Panc1 (cell line): Measurements from ENCODE around the gene FBXO10. TPM values are rescaled to one million over a fixed set of nuclear protein-coding genes. Genes with fewer than 3 reads are reported as not detected.

ENCODE experiments used
- ATAC-seq: fragments of 200-7000 bp; cut with Tn5 transposase; 2 replicates; pipeline ENCODE4 v1.9.1; 2020; ENCODE audit warnings: mild to moderate bottlenecking, moderate library complexity
- BruUV-seq: library from RNA; stranded (reverse); fragments of 400-500 nt; replicated peaks from 2 replicates; lab custom pipeline; 2021; lab: Mats Ljungman, UMichigan
- CTCF ChIA-PET: fragments of 300-600 bp; sonication (Branson Sonifier 250); formaldehyde crosslinking; loops from one replicate; lab custom pipeline; 2022; ENCODE audit warnings: antibody characterized with exemption; lab: Charles Lee
- POLR2A ChIA-PET: fragments of 300-600 bp; sonication (Branson Sonifier 250); formaldehyde crosslinking; loops from one replicate; lab custom pipeline; 2022; ENCODE audit warnings: antibody characterized with exemption; lab: Charles Lee
- DNase-seq: peaks from one replicate; pipeline ENCODE4 v3.0.0-alpha.2; 2010; ENCODE audit warnings: low read depth, low spot score
- H3K27ac ChIP-seq: 2 replicates; pipeline ENCODE4 v1.5.1; 2011; ENCODE audit warnings: mild to moderate bottlenecking, low read length, inconsistent platforms
- H3K27me3 ChIP-seq: fragments of 200-500 bp; sonication (Bioruptor generic); 2 replicates; pipeline ENCODE4 v1.6.0; 2014; ENCODE audit warnings: low read length, inconsistent platforms; ENCODE audit not compliant: control insufficient read depth, insufficient read depth
- H3K36me3 ChIP-seq: fragments of 200-500 bp; sonication (Bioruptor generic); 2 replicates; pipeline ENCODE4 v1.5.1; 2014; ENCODE audit warnings: inconsistent platforms, mild to moderate bottlenecking, low read length, moderate library complexity; ENCODE audit not compliant: control insufficient read depth, insufficient read depth
- H3K4me1 ChIP-seq: 2 replicates; pipeline ENCODE4 v1.5.1; 2011; ENCODE audit warnings: inconsistent platforms, mild to moderate bottlenecking, low read length, moderate library complexity; ENCODE audit not compliant: control insufficient read depth, insufficient read depth
- H3K4me3 ChIP-seq, 2 experiments: 2 replicates each; pipeline ENCODE4 v1.5.1; 2011 to 2012; ENCODE audit warnings: low read depth in 2 of 2, low read length in 2 of 2, mild to moderate bottlenecking in 2 of 2, inconsistent platforms in 1 of 2, moderate library complexity in 1 of 2
- H3K9me3 ChIP-seq: fragments of 200-500 bp; sonication (Bioruptor generic); 2 replicates; pipeline ENCODE4 v1.5.1; 2014; ENCODE audit warnings: low read depth, mild to moderate bottlenecking, inconsistent platforms, low read length, moderate library complexity; ENCODE audit not compliant: control insufficient read depth, insufficient read depth
- CTCF ChIP-seq: fragments of 450-650 bp; IDR thresholded peaks from 2 replicates; pipeline ENCODE4 v1.5.1; 2017; ENCODE audit warnings: mild to moderate bottlenecking
- POLR2AphosphoS5 ChIP-seq: IDR thresholded peaks from 2 replicates; pipeline ENCODE4 v1.6.1; 2012; ENCODE audit warnings: mild to moderate bottlenecking, low read depth, low read length, moderate library complexity
- REST ChIP-seq, 2 experiments: IDR thresholded peaks; 2 replicates each; pipeline ENCODE4 v1.6.1; 2011 to 2012; ENCODE audit warnings: low read depth in 2 of 2, control low read depth in 1 of 2, low read length in 1 of 2, mild to moderate bottlenecking in 1 of 2, moderate library complexity in 1 of 2; ENCODE audit not compliant: insufficient read depth in 1 of 2
- SIN3A ChIP-seq: IDR thresholded peaks from 2 replicates; pipeline ENCODE4 v1.6.1; 2012; ENCODE audit warnings: low read depth, mild to moderate bottlenecking, low read length, moderate library complexity, borderline replicate concordance; ENCODE audit not compliant: insufficient read depth
- TCF7L2 ChIP-seq: IDR thresholded peaks from 2 replicates; pipeline ENCODE4 v1.6.1; 2011; ENCODE audit warnings: mild to moderate bottlenecking, low read depth, low read length, inconsistent platforms
- in situ Hi-C: cut with HindIII; loops from 2 replicates; pipeline ENCODE4 v1.10.0; 2016; ENCODE audit warnings: low sequenced_read_pairs, low pct_unique_long_range_greater_than_20kb
- intact Hi-C: fragments of 100-400 bp; cut with micrococcal nuclease; formaldehyde crosslinking; loops from one replicate; pipeline ENCODE4 v1.10.0; 2022; ENCODE audit not compliant: unreplicated experiment
- total RNA-seq: library from RNA; stranded (reverse); gene quantifications from one replicate; pipeline ENCODE4 v1.2.1, GENCODE V29; 2021; ENCODE audit not compliant: unreplicated experiment

The FBXO10 gene
- total RNA-seq, 1 experiment from 2014 or later: 39.8 TPM

DNA sequence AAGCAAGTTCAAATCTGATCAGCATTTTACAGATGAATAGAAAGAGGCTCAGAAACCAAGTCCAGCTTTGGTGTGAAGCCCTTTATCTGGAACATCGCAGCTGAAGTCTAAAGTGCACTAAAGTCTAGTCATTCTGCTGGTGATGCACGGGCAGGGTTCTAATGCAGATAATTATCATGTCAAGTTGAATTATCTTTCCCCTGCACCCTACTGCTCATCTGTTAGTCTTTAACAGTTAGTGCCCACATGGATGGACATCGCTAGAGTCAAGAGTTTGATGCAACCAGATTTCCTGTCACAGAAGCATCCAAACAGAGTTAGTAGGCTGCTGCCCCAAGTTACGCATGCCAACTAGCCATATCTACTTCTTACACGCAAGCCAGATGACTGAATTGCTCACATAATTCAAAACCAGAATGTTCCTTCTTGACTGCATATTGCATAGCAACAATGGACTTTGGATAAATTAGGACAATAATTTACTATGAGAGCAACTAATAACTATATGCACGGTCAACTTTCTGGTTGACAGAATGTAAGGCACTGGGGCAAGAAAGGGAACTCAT is 17.8 kb upstream of the FBXO10 start:
- in situ Hi-C loops: no loop called here
- Histone ChIP-seq H3K4me3 (peak overlapping the region; percentile 29 to 54), H3K27ac (0 out of 2 replicates have a peak overlapping the region, but pooled peaks have one; percentile 2), H3K27me3 (peaks cover 18% of the 10 kb centered on the region), H3K4me1 (peaks cover 26% of the 10 kb centered on the region), H3K36me3 (peaks cover 4% of the 10 kb centered on the region), H3K9me3 (no peaks in the 10 kb centered on the region)
- ATAC-seq (no peak), DNase-seq (no peak)
- intact Hi-C loops: loop anchor here (5.0 kb wide), 1 partner anchor 153 kb away; no protein-coding TSS in a partner anchor
- POLR2A ChIA-PET: no interaction called here
- no TSS peak for BruUV-seq
- TF ChIP-seq REST (IDR thresholded peaks at IDR 0.05; ENCODE audit: insufficient read depth in 1 of 2, low read depth in 2 of 2, low read length in 1 of 2): no peak
- no peak for TF ChIP-seq SIN3A
- no peak for TF ChIP-seq TCF7L2
- no peak for TF ChIP-seq CTCF
- TF ChIP-seq POLR2AphosphoS5: no peak
- CTCF ChIA-PET: interaction anchor here (0.6 to 0.7 kb wide), 3 partner anchors 52 to 1078 kb away, joined by 3 to 5 read pairs (median 3); no protein-coding TSS in a partner anchor

DNA sequence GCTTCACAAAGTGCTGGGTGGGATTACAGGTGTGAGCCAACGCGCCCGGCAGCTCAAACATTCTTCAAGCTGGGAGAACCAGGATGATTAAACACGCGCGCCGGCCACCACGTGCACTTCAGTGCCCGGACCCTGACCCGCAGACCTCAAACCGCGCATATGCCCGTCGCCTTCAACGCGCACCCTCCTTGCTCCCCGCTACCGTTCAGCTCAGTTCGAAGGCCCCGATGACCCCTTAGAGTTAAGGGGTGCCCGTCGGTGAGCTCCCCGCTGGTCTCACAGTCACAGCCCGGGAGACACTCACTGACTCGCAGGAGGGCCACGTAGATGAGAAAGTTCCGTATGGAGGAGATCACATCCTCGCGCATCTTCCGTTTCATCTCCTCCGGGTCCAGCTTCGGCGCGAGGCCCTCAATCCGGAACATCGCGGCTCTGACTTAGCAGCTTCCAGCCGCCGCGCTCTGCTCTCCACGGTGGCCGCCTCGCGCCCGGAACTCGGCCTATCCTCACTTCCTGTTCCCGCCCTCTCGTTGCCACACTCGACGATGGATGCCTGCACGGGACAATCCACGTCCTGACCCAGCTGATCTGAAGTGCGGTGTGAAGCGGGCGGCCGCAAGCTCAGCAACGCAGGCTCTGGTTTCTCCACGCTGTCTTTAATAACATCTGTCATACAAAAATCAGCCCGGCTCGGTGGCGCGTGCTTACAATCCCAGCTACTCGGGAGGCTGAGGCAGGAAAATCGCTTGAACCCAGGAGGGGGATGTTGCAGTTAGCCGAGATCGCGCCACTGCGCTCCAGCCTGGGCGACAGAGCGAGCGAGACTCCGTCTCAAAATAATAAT is 16.1 kb upstream of the FBXO10 start, which contains the start of gene TOMM5:
TSS of gene TOMM5 (minus strand) at position 490 of the 844 bp plus-strand sequence. CDS start at position 425, 65 bp downstream.
- TF ChIP-seq POLR2AphosphoS5: no peak
- TF ChIP-seq SIN3A: no peak
- no peak; the same call in 1 of the 2 replicates for TF ChIP-seq TCF7L2
- no peak for TF ChIP-seq CTCF
- no peak for TF ChIP-seq REST (IDR thresholded peaks at IDR 0.05; ENCODE audit: insufficient read depth in 1 of 2, low read depth in 2 of 2, low read length in 1 of 2)
- peak within 1 kb of the TSS; percentile 94 for H3K27ac ChIP-seq
- H3K27me3 ChIP-seq: peaks cover 17% of the 10 kb centered on the region
- H3K4me3 ChIP-seq: peak within 1 kb of the TSS; percentile 74 to 95
- in situ Hi-C loops: no loop called here
- peaks cover 26% of the 10 kb centered on the region for H3K4me1 ChIP-seq
- ATAC-seq: peak; percentile 97
- peak; percentile 92 for DNase-seq
- intact Hi-C loops: loop anchor here (5.0 kb wide), 1 partner anchor 155 kb away; no protein-coding TSS in a partner anchor
- no peaks in the 10 kb centered on the region for H3K9me3 ChIP-seq
- ChIA-PET CTCF (interaction anchor here (0.7 kb wide), 2 partner anchors 22 to 200 kb away, joined by 3 to 4 read pairs; no protein-coding TSS in a partner anchor), POLR2A (interaction anchor here (0.7 to 2.5 kb wide), 5 partner anchors 13 to 580 kb away, joined by 3 to 7 read pairs (median 3); no protein-coding TSS in a partner anchor)
- TSS peak; percentile 79 for BruUV-seq
- peaks cover 20% of the 10 kb centered on the region for H3K36me3 ChIP-seq
